Nephron progenitor cell (in vitro differentiated cells): ENCODE measurements around the gene RAD51B.

Experiments used
- DNase-seq: peaks from one replicate; pipeline ENCODE4 v3.0.0; 2021
- H3K27ac Mint-ChIP-seq: 2 replicates; pipeline ENCODE4 v1.8.0; 2021; ENCODE audit warnings: mild to moderate bottlenecking, moderate library complexity, mixed read lengths
- H3K27me3 Mint-ChIP-seq: 2 replicates; pipeline ENCODE4 v1.8.0; 2021; ENCODE audit warnings: mild to moderate bottlenecking, low read depth, mixed read lengths; ENCODE audit not compliant: poor library complexity
- H3K36me3 Mint-ChIP-seq: 2 replicates; pipeline ENCODE4 v1.8.0; 2021; ENCODE audit warnings: low read depth, mixed read lengths
- H3K4me1 Mint-ChIP-seq: 2 replicates; pipeline ENCODE4 v1.8.0; 2021; ENCODE audit warnings: mixed read lengths
- H3K4me3 Mint-ChIP-seq: 2 replicates; pipeline ENCODE4 v1.8.0; 2021; ENCODE audit warnings: mild to moderate bottlenecking, moderate library complexity, mixed read lengths
- H3K9me3 Mint-ChIP-seq: 2 replicates; pipeline ENCODE4 v1.8.0; 2021; ENCODE audit warnings: mild to moderate bottlenecking, moderate library complexity, mixed read lengths
- TF ChIP-seq, protein P1 (sequence below): fragments of 200-600 bp; sonication (generic); IDR thresholded peaks from 2 replicates; pipeline ENCODE4 v1.5.0; 2021; ENCODE audit warnings: antibody characterized with exemption

Gene RAD51B

GRCh38 chr14:68231898-68232297 lies 412.3 kb downstream of the RAD51B start:
- Mint-ChIP-seq H3K27me3 (no peaks in the 10 kb centered on the region), H3K36me3 (peaks cover 3% of the 10 kb centered on the region), H3K4me3 (no peak overlapping the region), H3K4me1 (peaks cover 6% of the 10 kb centered on the region), H3K9me3 (peaks cover 3% of the 10 kb centered on the region), H3K27ac (no peak overlapping the region)
- no peak for DNase-seq
- TF ChIP-seq, protein P1, sequence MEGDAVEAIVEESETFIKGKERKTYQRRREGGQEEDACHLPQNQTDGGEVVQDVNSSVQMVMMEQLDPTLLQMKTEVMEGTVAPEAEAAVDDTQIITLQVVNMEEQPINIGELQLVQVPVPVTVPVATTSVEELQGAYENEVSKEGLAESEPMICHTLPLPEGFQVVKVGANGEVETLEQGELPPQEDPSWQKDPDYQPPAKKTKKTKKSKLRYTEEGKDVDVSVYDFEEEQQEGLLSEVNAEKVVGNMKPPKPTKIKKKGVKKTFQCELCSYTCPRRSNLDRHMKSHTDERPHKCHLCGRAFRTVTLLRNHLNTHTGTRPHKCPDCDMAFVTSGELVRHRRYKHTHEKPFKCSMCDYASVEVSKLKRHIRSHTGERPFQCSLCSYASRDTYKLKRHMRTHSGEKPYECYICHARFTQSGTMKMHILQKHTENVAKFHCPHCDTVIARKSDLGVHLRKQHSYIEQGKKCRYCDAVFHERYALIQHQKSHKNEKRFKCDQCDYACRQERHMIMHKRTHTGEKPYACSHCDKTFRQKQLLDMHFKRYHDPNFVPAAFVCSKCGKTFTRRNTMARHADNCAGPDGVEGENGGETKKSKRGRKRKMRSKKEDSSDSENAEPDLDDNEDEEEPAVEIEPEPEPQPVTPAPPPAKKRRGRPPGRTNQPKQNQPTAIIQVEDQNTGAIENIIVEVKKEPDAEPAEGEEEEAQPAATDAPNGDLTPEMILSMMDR, result no peak

DNA sequence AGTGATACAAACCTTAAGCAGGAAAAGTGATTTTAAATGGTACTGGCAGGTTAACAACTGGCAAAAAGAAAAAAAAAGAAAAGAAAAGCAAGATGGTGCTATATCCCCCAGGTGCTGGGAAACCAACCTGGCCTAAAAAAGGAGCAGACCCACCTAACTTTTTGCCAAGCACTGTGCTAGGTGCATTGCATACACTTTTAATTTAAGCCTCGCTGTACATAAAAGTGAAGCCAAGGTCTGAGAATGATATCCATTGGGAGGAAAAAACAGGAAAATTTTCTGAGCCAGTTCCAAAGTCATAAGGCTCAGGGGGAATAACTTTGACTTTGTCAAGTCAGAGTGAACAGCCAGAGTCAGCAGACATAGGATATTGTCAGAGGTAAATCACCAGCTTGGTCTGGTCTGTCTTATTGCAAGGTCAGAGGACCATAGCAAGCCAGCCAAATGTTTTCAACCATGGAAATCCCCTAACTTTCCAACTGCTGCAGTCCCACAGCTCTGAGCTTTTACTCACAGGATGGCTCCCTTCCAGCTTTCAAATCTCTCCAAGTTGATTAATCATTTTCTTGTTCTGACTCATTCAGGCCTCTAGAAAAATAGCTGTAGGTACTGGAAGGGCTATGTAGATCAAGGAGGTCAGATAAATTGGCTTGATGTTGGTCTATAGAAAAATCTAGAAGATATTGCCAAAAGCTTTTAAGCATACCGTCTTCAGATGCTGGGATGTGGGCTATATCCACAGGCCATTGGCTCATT lies 412.9 kb downstream of the RAD51B start:
- DNase-seq, result no peak
- Mint-ChIP-seq H3K9me3 (peaks cover 3% of the 10 kb centered on the region), H3K27ac (no peak overlapping the region), H3K4me1 (peaks cover 11% of the 10 kb centered on the region), H3K4me3 (no peak overlapping the region), H3K36me3 (peaks cover 3% of the 10 kb centered on the region), H3K27me3 (no peaks in the 10 kb centered on the region)
- TF ChIP-seq, protein P1, result no peak

GRCh38 chr14:68233101-68233784 lies 413.7 kb downstream of the RAD51B start:
- Mint-ChIP-seq H3K4me3 (no peak overlapping the region), H3K27me3 (no peaks in the 10 kb centered on the region), H3K4me1 (peaks cover 12% of the 10 kb centered on the region), H3K36me3 (peaks cover 3% of the 10 kb centered on the region), H3K27ac (no peak overlapping the region), H3K9me3 (peaks cover 3% of the 10 kb centered on the region)
- TF ChIP-seq, protein P1, result no peak
- no peak for DNase-seq

- peaks cover 6% of the 10 kb centered on the region for H3K9me3 Mint-ChIP-seq
- H3K27ac Mint-ChIP-seq, result no peak overlapping the region
- no peaks in the 10 kb centered on the region for H3K27me3 Mint-ChIP-seq
- TF ChIP-seq, protein P1, result no peak
- peaks cover 14% of the 10 kb centered on the region for H3K4me1 Mint-ChIP-seq
- DNase-seq, result no peak
- peaks cover 6% of the 10 kb centered on the region for H3K36me3 Mint-ChIP-seq
- H3K4me3 Mint-ChIP-seq, result no peak overlapping the region
These were observed 414.7 kb downstream of the RAD51B start for GRCh38 chr14:68234101-68234905.

DNA sequence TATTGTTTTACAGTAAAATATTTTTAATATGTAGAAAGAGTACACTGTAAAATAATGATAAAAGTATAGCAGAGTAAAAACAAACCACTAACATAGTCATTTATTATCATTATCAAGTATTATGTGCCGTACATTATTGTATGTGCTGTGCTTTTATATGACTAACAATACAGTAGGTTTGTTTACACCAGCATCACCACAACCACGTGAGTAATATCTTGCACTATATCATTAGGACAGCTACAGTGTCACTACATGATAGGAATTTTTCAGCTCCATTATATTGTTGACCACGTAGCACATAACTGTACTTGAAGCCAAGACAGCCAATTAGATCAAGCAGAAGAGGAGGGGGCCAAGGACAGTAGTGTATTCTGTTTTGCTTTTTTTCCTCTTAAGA lies 415.4 kb downstream of the RAD51B start:
- no peak for DNase-seq
- H3K27me3 Mint-ChIP-seq, result no peaks in the 10 kb centered on the region
- TF ChIP-seq, protein P1, result no peak
- H3K27ac Mint-ChIP-seq, result no peak overlapping the region
- peaks cover 20% of the 10 kb centered on the region for H3K4me1 Mint-ChIP-seq
- H3K4me3 Mint-ChIP-seq, result no peak overlapping the region
- H3K9me3 Mint-ChIP-seq, result peaks cover 9% of the 10 kb centered on the region
- peaks cover 9% of the 10 kb centered on the region for H3K36me3 Mint-ChIP-seq
